H1 (cell line): ENCODE measurements around the gene KPNA6. TPM values are rescaled to one million over a fixed set of nuclear protein-coding genes. Genes with fewer than 3 reads are reported as not detected.

Experiments used
- CTCF ChIA-PET: fragments of 300-600 bp; sonication (Branson Sonifier 250); formaldehyde crosslinking; loops from one replicate; lab custom pipeline; 2021; ENCODE audit not compliant: partially characterized antibody; lab: Charles Lee
- POLR2A ChIA-PET: fragments of 300-600 bp; sonication (Branson Sonifier 250); formaldehyde crosslinking; loops from one replicate; lab custom pipeline; 2021; ENCODE audit warnings: inconsistent platforms; ENCODE audit not compliant: partially characterized antibody; lab: Charles Lee
- DNase-seq, 2 experiments: peaks; one replicate each; pipeline versions ENCODE4 v3.0.0 to v3.0.0-alpha.2; 2010 to 2022; ENCODE audit warnings: low spot score in 2 of 2, low read depth in 1 of 2, mixed read lengths in 1 of 2
- FAIRE-seq: peaks from 2 replicates; lab custom pipeline; 2011; peaks lifted over from hg19 to GRCh38; lab: Jason Lieb, UNC
- H2AFZ ChIP-seq: 2 replicates; pipeline ENCODE4 v1.8.1; 2012; ENCODE audit warnings: low read length, inconsistent platforms
- H2AK5ac ChIP-seq: 2 replicates; pipeline ENCODE4 v1.6.1; 2013; ENCODE audit warnings: low read depth, low read length
- H2BK120ac ChIP-seq: replicated peaks from 2 replicates; pipeline ENCODE3; 2013; ENCODE audit warnings: low read depth, low read length, inconsistent platforms
- H2BK12ac ChIP-seq: 2 replicates; pipeline ENCODE4 v1.6.1; 2013; ENCODE audit warnings: low read depth, low read length
- H2BK15ac ChIP-seq: 2 replicates; pipeline ENCODE4 v1.6.1; 2013; ENCODE audit warnings: low read length
- H2BK20ac ChIP-seq: 2 replicates; pipeline ENCODE4 v1.6.1; 2013; ENCODE audit warnings: low read length
- H2BK5ac ChIP-seq: 2 replicates; pipeline ENCODE4 v1.6.1; 2013; ENCODE audit warnings: low read depth, low read length
- H3K14ac ChIP-seq: 2 replicates; pipeline ENCODE4 v1.6.1; 2013; ENCODE audit warnings: inconsistent platforms; ENCODE audit not compliant: insufficient read length
- H3K18ac ChIP-seq: 2 replicates; pipeline ENCODE4 v1.6.1; 2013; ENCODE audit warnings: low read length; ENCODE audit errors: extremely low read depth
- H3K23ac ChIP-seq: 2 replicates; pipeline ENCODE4 v1.6.1; 2013; ENCODE audit warnings: inconsistent platforms; ENCODE audit not compliant: insufficient read length
- H3K23me2 ChIP-seq: 2 replicates; pipeline ENCODE4 v1.6.1; 2013; ENCODE audit warnings: low read depth, low read length
- H3K27ac ChIP-seq: 2 replicates; pipeline ENCODE4 v1.6.1; 2011; ENCODE audit warnings: low read depth, low read length, inconsistent platforms
- H3K27me3 ChIP-seq, 4 experiments: replicated peaks in 1 of 4; 1 replicate in 1 of 4; 2 replicates in 3 of 4; pipeline versions ENCODE4 v1.6.1 to v1.8.1; 2011 to 2013; ENCODE audit warnings: low read length in 3 of 4, mild to moderate bottlenecking in 3 of 4, inconsistent platforms in 2 of 4, mixed read lengths in 2 of 4, moderate library complexity in 1 of 4; ENCODE audit not compliant: control insufficient read depth in 3 of 4, insufficient read depth in 3 of 4; ENCODE audit errors: extremely low read depth in 1 of 4
- H3K36me3 ChIP-seq, 4 experiments: 2 replicates each; pipeline versions ENCODE4 v1.6.1 to v1.8.1; 2011 to 2013; ENCODE audit warnings: mild to moderate bottlenecking in 4 of 4, low read length in 3 of 4, moderate library complexity in 2 of 4, control low read depth in 1 of 4, inconsistent platforms in 1 of 4; ENCODE audit not compliant: insufficient read depth in 4 of 4, control insufficient read depth in 2 of 4
- H3K4ac ChIP-seq: replicated peaks from 2 replicates; pipeline ENCODE3; 2013; ENCODE audit warnings: low read length, low read depth, mixed read lengths, inconsistent platforms; ENCODE audit not compliant: insufficient read length
- H3K4me1 ChIP-seq, 4 experiments: replicated peaks in 1 of 4; 1 replicate in 1 of 4; 2 replicates in 3 of 4; pipeline versions ENCODE4 v1.6.1 to v1.8.1; 2011 to 2013; ENCODE audit warnings: low read length in 3 of 4, inconsistent platforms in 2 of 4, mixed read lengths in 1 of 4; ENCODE audit not compliant: insufficient read depth in 4 of 4, control insufficient read depth in 3 of 4
- H3K4me2 ChIP-seq, 2 experiments: 2 replicates each; pipeline versions ENCODE4 v1.6.1 to v1.8.1; 2011 to 2013; ENCODE audit warnings: low read depth in 2 of 2, low read length in 2 of 2, control low read depth in 1 of 2, inconsistent platforms in 1 of 2, mild to moderate bottlenecking in 1 of 2; ENCODE audit not compliant: insufficient read depth in 1 of 2
- H3K4me3 ChIP-seq, 4 experiments: fragments of 200-600, 300-600 bp in 1 of 4; sonication (generic), shearing (Covaris generic), sonication (Bioruptor Twin) in 1 of 4; 2 replicates each; pipeline versions ENCODE4 v1.5.1 to v1.8.1; 2011 to 2016; ENCODE audit warnings: low read length in 4 of 4, low read depth in 3 of 4, control low read depth in 2 of 4, inconsistent platforms in 2 of 4, mild to moderate bottlenecking in 2 of 4, mixed read lengths in 1 of 4, moderate library complexity in 1 of 4; ENCODE audit not compliant: insufficient read depth in 2 of 4; ENCODE audit errors: extremely low read depth in 1 of 4
- H3K56ac ChIP-seq: replicated peaks from 2 replicates; pipeline ENCODE3; 2013; ENCODE audit warnings: low read depth, mild to moderate bottlenecking, mixed read lengths, low read length, inconsistent platforms; ENCODE audit not compliant: insufficient read length
- H3K79me1 ChIP-seq: 2 replicates; pipeline ENCODE4 v1.6.1; 2013; ENCODE audit warnings: low read depth, low read length, control low read depth
- H3K79me2 ChIP-seq, 2 experiments: 2 replicates each; pipeline versions ENCODE4 v1.6.1 to v1.8.1; 2012 to 2013; ENCODE audit warnings: low read length in 2 of 2, mild to moderate bottlenecking in 2 of 2, inconsistent platforms in 1 of 2; ENCODE audit not compliant: insufficient read depth in 2 of 2, control insufficient read depth in 1 of 2
- H3K9ac ChIP-seq, 4 experiments: replicated peaks in 1 of 4; 1 replicate in 1 of 4; 2 replicates in 3 of 4; pipeline versions ENCODE4 v1.6.1 to v1.8.1; 2011 to 2013; ENCODE audit warnings: low read depth in 3 of 4, low read length in 3 of 4, control low read depth in 2 of 4, mild to moderate bottlenecking in 2 of 4, moderate library complexity in 2 of 4, inconsistent platforms in 1 of 4; ENCODE audit errors: extremely low read depth in 1 of 4
- H3K9me3 ChIP-seq, 2 experiments: 2 replicates each; pipeline versions ENCODE4 v1.6.1 to v1.8.1; 2012 to 2013; ENCODE audit warnings: mild to moderate bottlenecking in 2 of 2, moderate library complexity in 2 of 2, control low read depth in 1 of 2, inconsistent platforms in 1 of 2, low read depth in 1 of 2, low read length in 1 of 2, mixed read lengths in 1 of 2; ENCODE audit not compliant: insufficient read depth in 2 of 2
- H4K20me1 ChIP-seq, 2 experiments: replicated peaks in 1 of 2; 2 replicates each; pipeline versions ENCODE3 to v1.8.1; 2011 to 2013; ENCODE audit warnings: inconsistent platforms in 2 of 2, low read length in 2 of 2, mild to moderate bottlenecking in 1 of 2; ENCODE audit not compliant: insufficient read depth in 2 of 2, control insufficient read depth in 1 of 2
- H4K5ac ChIP-seq: 2 replicates; pipeline ENCODE4 v1.6.1; 2013; ENCODE audit warnings: low read length, low read depth, mixed read lengths, inconsistent platforms; ENCODE audit not compliant: insufficient read length
- H4K8ac ChIP-seq: 2 replicates; pipeline ENCODE4 v1.8.0; 2013; ENCODE audit warnings: mild to moderate bottlenecking, moderate library complexity, low read length, inconsistent platforms; ENCODE audit not compliant: insufficient read depth; ENCODE audit errors: extremely low read depth
- H4K91ac ChIP-seq: replicated peaks from 2 replicates; pipeline ENCODE3; 2013; ENCODE audit warnings: low read length, mixed read lengths, inconsistent platforms; ENCODE audit not compliant: insufficient read length
- CBX5 ChIP-seq: fragments of 300-800, 300-1000 bp; sonication (generic); IDR thresholded peaks from 2 replicates; pipeline ENCODE4 v1.7.1; 2016; ENCODE audit warnings: antibody characterized with exemption, low read length, low read depth
- CBX8 ChIP-seq: fragments of 300-800, 300-1000 bp; sonication (generic); IDR thresholded peaks from 2 replicates; pipeline ENCODE4 v1.7.1; 2016; ENCODE audit warnings: low read depth, low read length, borderline replicate concordance
- CTBP2 ChIP-seq: IDR thresholded peaks from 2 replicates; pipeline ENCODE4 v1.7.0; 2011; ENCODE audit warnings: borderline replicate concordance, mild to moderate bottlenecking, moderate library complexity, mixed read lengths, low read length; ENCODE audit not compliant: insufficient read depth, insufficient read length
- GABPA ChIP-seq: IDR thresholded peaks from 2 replicates; pipeline ENCODE4 v1.6.1; 2011; ENCODE audit warnings: mild to moderate bottlenecking, low read length, moderate library complexity, borderline replicate concordance; ENCODE audit not compliant: insufficient read depth
- KDM5A ChIP-seq: fragments of 200-600 bp; IDR thresholded peaks from 2 replicates; pipeline ENCODE4 v1.7.1; 2012; ENCODE audit warnings: mild to moderate bottlenecking, low read length, inconsistent platforms, mixed read lengths
- POLR2A ChIP-seq, 2 experiments: IDR thresholded peaks; 1 replicate in 1 of 2; 2 replicates in 1 of 2; pipeline ENCODE4 v1.6.1; 2011; ENCODE audit warnings: low read depth in 2 of 2, low read length in 2 of 2, mild to moderate bottlenecking in 2 of 2; ENCODE audit errors: control extremely low read depth in 1 of 2
- POLR2AphosphoS5 ChIP-seq: IDR thresholded peaks from 2 replicates; pipeline ENCODE4 v1.6.1; 2011; ENCODE audit warnings: low read depth, low read length
- SUZ12 ChIP-seq: fragments of 200-600 bp; sonication (generic); IDR thresholded peaks from 2 replicates; pipeline ENCODE4 v1.6.1; 2012; ENCODE audit warnings: mild to moderate bottlenecking, inconsistent platforms, low read length, moderate library complexity, mixed read lengths
- TAF1 ChIP-seq: IDR thresholded peaks from 2 replicates; pipeline ENCODE4 v1.6.1; 2011; ENCODE audit warnings: mild to moderate bottlenecking, low read depth, low read length
- TAF7 ChIP-seq: optimal IDR thresholded peaks from 2 replicates; pipeline ENCODE3; 2011; ENCODE audit warnings: low read depth, mild to moderate bottlenecking, inconsistent platforms, low read length, moderate library complexity, borderline replicate concordance
- YY1 ChIP-seq: IDR thresholded peaks from 2 replicates; pipeline ENCODE4 v1.6.1; 2011; ENCODE audit warnings: low read depth, mild to moderate bottlenecking, low read length
- ZNF274 ChIP-seq: IDR thresholded peaks from 2 replicates; pipeline ENCODE4 v1.7.0; 2012; ENCODE audit warnings: low read length, borderline replicate concordance; ENCODE audit errors: extremely low read depth
- WGBS, 2 experiments: shearing (Covaris generic) in 1 of 2; methylation state at CpG; one replicate each; pipeline versions ENCODE4 v1.1.6 to v1.1.7; 2013 to 2015; ENCODE audit warnings: low lambda C conversion rate in 2 of 2, mixed read lengths in 2 of 2, inconsistent platforms in 1 of 2, low coverage in 1 of 2, missing lambda C conversion rate in 1 of 2; ENCODE audit not compliant: insufficient replicate concordance in 2 of 2, insufficient coverage in 1 of 2, insufficient read length in 1 of 2; ENCODE audit errors: extremely low coverage in 1 of 2, missing lambda C conversion rate in 1 of 2; 5-methylcytosine and 5-hydroxymethylcytosine counted together
- polyA plus RNA-seq, 7 experiments: library from polyadenylated mRNA; depleted of rRNA in 3 of 7; stranded (reverse) in 5 of 7; unstranded in 2 of 7; fragments of >200 nt in 5 of 7; fragments of 200-250 nt in 2 of 7; gene quantifications; 1 replicate in 5 of 7; 2 replicates in 1 of 7; 4 replicates in 1 of 7; pipeline versions ENCODE4 v1.2.1 to v1.2.3, GENCODE V29; 2011 to 2013; ENCODE audit warnings: missing spikeins in 2 of 7, mixed read lengths in 2 of 7
- total RNA-seq: library from RNA; stranded (reverse); fragmentation: NEBNext Ultra II Directional; extraction: Animal tissue kit (Norgen Biotek cat#: 25700); gene quantifications from 2 replicates; pipeline ENCODE4 v1.2.1, GENCODE V29; 2021

The KPNA6 gene
- total and polyA plus RNA-seq, 2 of the 8 experiments (the other 6 are each of a cell fraction or from before 2014, with no cell fraction given): 24.2 to 120 TPM

DNA sequence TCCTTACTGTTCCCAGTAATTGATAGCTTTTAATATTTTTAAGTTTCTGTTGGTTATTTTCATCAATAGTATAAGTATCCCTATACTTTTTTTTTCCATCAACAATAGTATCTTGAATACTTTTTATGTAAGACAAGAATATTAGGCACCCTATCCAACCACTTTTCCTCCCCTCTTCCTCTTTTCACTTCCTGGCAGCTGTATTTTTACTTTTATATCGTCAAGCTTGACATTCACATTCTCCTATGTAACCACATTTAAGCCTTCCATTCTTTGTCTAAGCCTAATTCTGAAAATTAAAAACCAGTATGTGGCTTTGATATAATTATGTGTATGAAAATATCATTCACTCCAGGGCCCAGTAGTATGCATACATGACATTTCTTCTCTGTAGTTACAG, 25.8 kb upstream of the KPNA6 start:
- H3K79me2 ChIP-seq: no peaks in the 10 kb centered on the region
- POLR2A ChIA-PET: interaction anchor here (0.7 to 5.6 kb wide), 6 partner anchors 8 to 116 kb away, joined by 3 to 35 read pairs (median 4); partner anchors contain the start of genes TMEM39B and TXLNA
- no peak overlapping the region for H2BK120ac ChIP-seq
- H3K9ac ChIP-seq: no peak overlapping the region
- WGBS, 2 experiments: 89% methylated on average over 1 of the region's 1 CpG; no CpG with 5 or more reads in 1 of the 2 experiments
- CTCF ChIA-PET: interaction anchor here (0.7 to 4.6 kb wide), 8 partner anchors 8 to 650 kb away, joined by 3 to 30 read pairs (median 4); partner anchors contain the start of gene TMEM39B
- DNase-seq (no peak), FAIRE-seq (no peak)
- no peak overlapping the region for H3K4me2 ChIP-seq
- no peak overlapping the region for H2BK20ac ChIP-seq
- H3K4me3 ChIP-seq: no peak overlapping the region
- no peak overlapping the region for H4K8ac ChIP-seq
- H3K9me3 ChIP-seq: no peaks in the 10 kb centered on the region
- H4K91ac ChIP-seq: no peak overlapping the region
- H3K4ac ChIP-seq: no peak overlapping the region
- H3K4me1 ChIP-seq: no peaks in the 10 kb centered on the region
- peaks cover 0 to 4% of the 10 kb centered on the region in 2 experiments for H4K20me1 ChIP-seq
- no peak overlapping the region for H2AK5ac ChIP-seq
- no peak overlapping the region for H3K56ac ChIP-seq
- H3K23me2 ChIP-seq: 0 out of 2 replicates have a peak, but pooled peaks cover 2% of the 10 kb centered on the region
- H3K23ac ChIP-seq: no peak overlapping the region
- TF ChIP-seq TAF1: no peak
- TF ChIP-seq TAF7: no peak
- TF ChIP-seq POLR2AphosphoS5: no peak
- no peak for TF ChIP-seq SUZ12
- no peak for TF ChIP-seq CBX8
- no peak for TF ChIP-seq POLR2A (IDR thresholded peaks at IDR 0.05; ENCODE audit: control extremely low read depth in 1 of 2, low read depth in 2 of 2, low read length in 2 of 2)
- no peak for TF ChIP-seq KDM5A
- no peak for TF ChIP-seq YY1
- no peak for TF ChIP-seq CTBP2
- TF ChIP-seq GABPA: no peak
- no peak for TF ChIP-seq ZNF274
- no peak for TF ChIP-seq CBX5
- no peaks in the 10 kb centered on the region; the same call in 1 of the 2 replicates for H3K79me1 ChIP-seq
- H3K36me3 ChIP-seq: peaks cover 2 to 29% (median 15%) of the 10 kb centered on the region in 4 experiments; a peak in 7 of 8 replicates
- H4K5ac ChIP-seq: no peak overlapping the region
- H2BK15ac ChIP-seq: no peak overlapping the region
- H3K14ac ChIP-seq: no peak overlapping the region
- no peak overlapping the region for H3K18ac ChIP-seq
- no peak overlapping the region for H3K27ac ChIP-seq
- no peak overlapping the region for H2BK12ac ChIP-seq
- no peak overlapping the region for H2AFZ ChIP-seq
- H3K27me3 ChIP-seq: no peaks in the 10 kb centered on the region
- H2BK5ac ChIP-seq: no peak overlapping the region
